Left ventricle myocardium inferior (tissue), 1 donor: ENCODE measurements around the gene SPTLC2. TPM values are rescaled to one million over a fixed set of nuclear protein-coding genes. Genes with fewer than 3 reads are reported as not detected.

ENCODE experiments used
- DNase-seq: peaks from one replicate; pipeline ENCODE4 v3.0.0-alpha.2; 2020
- H3K27ac ChIP-seq: fragments of 200-600 bp; replicated peaks from 2 replicates; pipeline ENCODE4 v1.8.0; 2021
- H3K27me3 ChIP-seq: fragments of 200-600 bp; 2 replicates; pipeline ENCODE4 v1.8.0; 2021; ENCODE audit warnings: low read depth
- H3K36me3 ChIP-seq: fragments of 200-600 bp; 2 replicates; pipeline ENCODE4 v1.8.0; 2021
- H3K4me1 ChIP-seq: fragments of 200-600 bp; 2 replicates; pipeline ENCODE4 v1.8.0; 2021
- H3K4me3 ChIP-seq: fragments of 200-600 bp; 2 replicates; pipeline ENCODE4 v1.8.0; 2021; ENCODE audit warnings: mild to moderate bottlenecking, moderate library complexity
- H3K9me3 ChIP-seq: fragments of 200-600 bp; replicated peaks from 2 replicates; pipeline ENCODE4 v1.8.0; 2021
- CTCF ChIP-seq: fragments of 200-600 bp; IDR thresholded peaks from 2 replicates; pipeline ENCODE4 v1.8.0; 2021; ENCODE audit warnings: antibody characterized with exemption, mild to moderate bottlenecking, borderline replicate concordance
- intact Hi-C: fragments of 100-400 bp; cut with micrococcal nuclease; formaldehyde crosslinking; loops from one replicate; pipeline ENCODE4 v1.11.0; 2022
- total RNA-seq: library from RNA; stranded (reverse); fragmentation: NEBNext Ultra II Directional; extraction: Animal tissue kit (Norgen Biotek cat#: 25700); gene quantifications from one replicate; pipeline ENCODE4 v1.2.1, GENCODE V29; 2021
- donor health status: DM: no; HTN: yes; CAD: no; lungs with severe emphysema.

The SPTLC2 gene
- total RNA-seq, 1 donor from 2014 or later = 11.5 TPM

GRCh38 chr14:77559381-77559780, 57.1 kb downstream of the SPTLC2 start:
- H3K27me3 ChIP-seq = no peaks in the 10 kb centered on the region
- no peak for DNase-seq
- no peak overlapping the region for H3K27ac ChIP-seq
- peaks cover 62% of the 10 kb centered on the region for H3K36me3 ChIP-seq
- no peak overlapping the region for H3K4me3 ChIP-seq
- no peak for TF ChIP-seq CTCF
- no peaks in the 10 kb centered on the region for H3K9me3 ChIP-seq
- H3K4me1 ChIP-seq = peaks cover 13% of the 10 kb centered on the region
- intact Hi-C loops = no loop called here

DNA sequence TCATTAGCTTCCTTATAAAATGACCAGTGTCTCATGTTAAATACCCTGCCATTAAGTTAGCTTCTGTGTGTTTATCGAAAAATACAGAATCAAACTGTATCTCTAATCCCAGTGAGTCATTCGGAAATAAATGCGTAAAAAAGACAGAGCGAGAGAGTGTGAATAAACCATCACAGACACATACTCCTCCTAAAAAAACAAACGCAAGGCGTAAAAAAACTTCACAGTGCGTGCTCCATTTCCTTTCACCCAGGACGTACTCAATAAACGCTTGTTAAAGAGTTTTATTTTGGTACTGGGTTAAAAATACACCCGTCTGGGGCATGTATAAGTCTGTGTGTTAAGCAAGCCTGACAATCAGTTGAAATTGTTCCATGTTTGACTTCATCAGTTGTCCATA, 59.0 kb downstream of the SPTLC2 start:
- Histone ChIP-seq H3K27me3 (no peaks in the 10 kb centered on the region), H3K36me3 (peaks cover 60% of the 10 kb centered on the region), H3K4me1 (peaks cover 17% of the 10 kb centered on the region), H3K27ac (no peak overlapping the region), H3K4me3 (no peak overlapping the region), H3K9me3 (no peaks in the 10 kb centered on the region)
- TF ChIP-seq CTCF = no peak
- intact Hi-C loops = no loop called here
- DNase-seq = no peak

- Histone ChIP-seq H3K27me3 (no peaks in the 10 kb centered on the region), H3K36me3 (peaks cover 61% of the 10 kb centered on the region), H3K4me3 (no peak overlapping the region), H3K4me1 (peaks cover 17% of the 10 kb centered on the region), H3K9me3 (no peaks in the 10 kb centered on the region), H3K27ac (no peak overlapping the region)
- no peak for TF ChIP-seq CTCF
- no peak for DNase-seq
- intact Hi-C loops = no loop called here
Observed at GRCh38 chr14:77556946-77557345, 59.5 kb downstream of the SPTLC2 start.

DNA sequence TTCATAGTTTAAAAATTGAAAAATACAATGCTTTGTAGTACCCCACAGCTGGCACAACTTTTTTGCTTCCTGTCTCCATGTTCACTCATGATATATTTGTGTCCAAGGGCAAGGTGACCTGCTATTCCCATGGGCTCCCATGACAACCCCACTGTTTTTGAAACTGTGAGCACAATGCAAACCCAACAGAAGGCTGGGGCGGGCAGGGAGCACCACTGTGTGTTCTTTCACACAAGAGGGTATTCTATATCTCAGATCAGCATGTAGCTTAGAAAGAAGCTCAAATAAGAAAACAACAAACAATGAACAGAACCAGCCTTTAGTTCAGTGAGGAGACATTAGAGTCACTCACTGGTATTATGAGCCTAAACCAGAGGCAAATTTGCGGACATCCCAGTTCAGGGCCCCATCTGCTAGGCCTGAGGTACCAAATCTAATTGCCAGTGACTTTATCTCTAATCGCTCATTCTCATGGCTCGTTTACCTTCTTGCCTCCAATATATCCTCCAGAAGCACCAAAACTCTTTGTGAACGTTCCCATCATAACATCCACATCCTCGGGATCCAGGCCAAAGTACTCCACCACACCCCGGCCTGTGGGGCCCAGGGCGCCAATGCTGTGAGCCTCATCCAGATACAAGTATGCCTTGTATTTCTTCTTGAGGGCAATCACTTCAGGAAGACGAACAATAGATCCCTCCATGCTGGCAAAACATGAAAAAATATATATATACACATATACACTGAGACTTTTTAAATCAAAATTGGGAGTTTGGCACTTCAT, 61.4 kb downstream of the SPTLC2 start:
- H3K27me3 ChIP-seq = no peaks in the 10 kb centered on the region
- DNase-seq = no peak
- H3K36me3 ChIP-seq = peaks cover 51% of the 10 kb centered on the region
- intact Hi-C loops = no loop called here
- peaks cover 17% of the 10 kb centered on the region for H3K4me1 ChIP-seq
- peak overlapping the region; percentile 53 for H3K27ac ChIP-seq
- H3K4me3 ChIP-seq = no peak overlapping the region
- H3K9me3 ChIP-seq = no peaks in the 10 kb centered on the region
- no peak for TF ChIP-seq CTCF

GRCh38 chr14:77554207-77554606, 62.2 kb downstream of the SPTLC2 start:
- no peaks in the 10 kb centered on the region for H3K9me3 ChIP-seq
- peaks cover 55% of the 10 kb centered on the region for H3K36me3 ChIP-seq
- intact Hi-C loops = no loop called here
- H3K4me1 ChIP-seq = peaks cover 17% of the 10 kb centered on the region
- no peaks in the 10 kb centered on the region for H3K27me3 ChIP-seq
- TF ChIP-seq CTCF = no peak
- peak overlapping the region; percentile 53 for H3K27ac ChIP-seq
- no peak for DNase-seq
- no peak overlapping the region for H3K4me3 ChIP-seq
